ENCODE measurements around the gene SLC7A9.
"Not testable (repeated sequence)": the region's sequence is repeated elsewhere in the genome, so short reads cannot be mapped to it uniquely, and the experiment has no call there.

SLC7A9 gene

DNA sequence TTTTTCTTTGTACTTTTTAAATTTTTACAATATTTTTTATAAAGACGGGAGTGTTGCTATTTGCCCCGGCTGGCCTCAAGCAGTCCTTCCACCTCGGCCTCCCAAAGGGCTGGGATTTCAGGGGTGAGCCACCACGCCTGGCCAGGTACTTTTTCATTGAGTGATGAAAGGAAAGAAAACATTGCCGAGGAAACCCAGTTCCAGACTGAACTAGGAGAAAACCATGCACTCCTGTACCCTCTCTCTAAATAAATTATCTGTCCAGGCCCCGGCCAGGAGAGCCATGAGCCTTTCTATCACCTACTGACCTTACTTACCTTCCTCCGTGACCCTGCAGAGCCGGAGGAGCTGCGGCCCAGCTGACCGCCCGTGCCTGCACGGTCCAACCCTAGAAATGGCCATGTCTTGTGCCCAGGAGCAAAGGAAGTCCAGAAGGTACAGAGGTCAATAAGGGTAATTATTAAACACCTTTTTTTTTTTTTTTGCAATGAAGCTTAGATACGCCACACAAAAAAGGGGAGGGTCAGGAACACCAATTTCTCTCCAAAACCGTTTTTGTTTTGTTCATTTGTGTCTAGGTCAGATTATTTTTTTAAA lies at the start of gene SLC7A9:
Gene SLC7A9, minus strand, starts transcription at position 399 of the 597 bp plus-strand sequence. CDS start 1,233 bp downstream, outside the sequence.
- no peak for DNase-seq

DNA sequence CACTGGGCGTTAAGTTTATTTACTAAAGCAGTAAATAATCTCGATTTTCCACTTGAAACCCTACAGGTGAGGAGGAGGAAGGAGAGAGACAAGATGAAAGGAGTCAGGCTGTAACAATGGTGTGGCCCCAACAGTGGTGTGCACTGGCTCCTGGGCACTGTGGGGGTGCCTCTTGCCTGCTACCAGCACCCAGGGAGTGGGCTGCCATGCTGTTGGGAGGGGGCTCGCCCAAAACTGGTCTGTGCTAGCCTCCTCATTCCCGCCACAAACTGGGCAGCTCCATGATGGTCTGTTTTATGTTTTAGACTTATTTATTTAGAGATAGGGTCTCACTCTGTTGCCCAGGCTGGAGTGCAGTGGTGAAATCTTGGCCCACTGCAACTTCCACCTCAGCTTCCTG lies 49.8 kb upstream of the SLC7A9 start:
- DNase-seq = no peak

DNA sequence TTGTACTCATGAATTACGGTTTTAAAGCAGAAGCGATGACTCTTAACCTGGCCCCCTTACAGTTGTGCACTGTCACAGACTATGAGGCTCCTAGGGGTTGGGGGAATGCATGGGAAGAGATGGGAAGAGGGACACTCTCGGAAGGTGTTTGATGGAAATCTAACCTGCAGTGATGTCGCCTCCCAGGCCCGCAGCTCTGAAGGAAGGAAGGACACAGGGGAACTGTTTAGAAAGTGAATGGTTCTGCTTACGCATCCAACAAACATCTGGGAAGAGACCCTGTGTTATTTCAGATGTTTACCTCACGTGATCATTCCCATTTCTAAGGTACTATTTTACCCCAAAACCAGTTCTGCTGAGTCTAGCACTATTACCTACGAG lies 48.0 kb upstream of the SLC7A9 start:
- DNase-seq = no peak

DNA sequence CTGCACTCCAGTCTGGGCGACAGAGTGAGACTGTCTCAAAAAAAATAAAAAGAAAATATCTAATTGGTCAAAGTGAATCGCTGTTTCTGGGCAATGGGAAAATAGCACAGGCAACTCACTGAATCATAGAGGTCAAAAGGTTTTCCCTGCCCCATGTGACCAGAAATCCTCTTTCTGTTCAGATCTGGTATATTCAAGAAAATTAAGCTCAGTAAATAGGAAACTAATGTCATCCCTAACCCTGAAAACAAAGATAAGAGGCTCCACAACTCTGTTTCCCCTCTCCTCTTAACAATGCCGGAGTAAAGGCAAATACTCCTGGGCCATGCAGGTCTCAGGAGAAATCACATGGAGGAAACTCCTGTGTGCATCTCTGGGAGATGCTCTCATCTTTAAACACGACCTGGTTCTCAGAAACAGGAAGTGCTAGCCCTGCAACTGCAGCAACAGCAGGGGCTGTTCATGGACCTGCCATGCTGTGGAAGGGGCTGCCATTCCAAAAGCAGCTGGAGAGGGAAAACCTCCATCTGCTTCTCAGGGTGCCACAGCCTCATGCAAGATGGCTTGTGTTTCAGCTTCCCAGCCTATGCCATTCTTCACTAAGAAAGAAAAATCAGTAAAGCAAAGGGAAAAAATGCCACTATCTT lies 47.5 kb upstream of the SLC7A9 start:
- DNase-seq = no peak

DNA sequence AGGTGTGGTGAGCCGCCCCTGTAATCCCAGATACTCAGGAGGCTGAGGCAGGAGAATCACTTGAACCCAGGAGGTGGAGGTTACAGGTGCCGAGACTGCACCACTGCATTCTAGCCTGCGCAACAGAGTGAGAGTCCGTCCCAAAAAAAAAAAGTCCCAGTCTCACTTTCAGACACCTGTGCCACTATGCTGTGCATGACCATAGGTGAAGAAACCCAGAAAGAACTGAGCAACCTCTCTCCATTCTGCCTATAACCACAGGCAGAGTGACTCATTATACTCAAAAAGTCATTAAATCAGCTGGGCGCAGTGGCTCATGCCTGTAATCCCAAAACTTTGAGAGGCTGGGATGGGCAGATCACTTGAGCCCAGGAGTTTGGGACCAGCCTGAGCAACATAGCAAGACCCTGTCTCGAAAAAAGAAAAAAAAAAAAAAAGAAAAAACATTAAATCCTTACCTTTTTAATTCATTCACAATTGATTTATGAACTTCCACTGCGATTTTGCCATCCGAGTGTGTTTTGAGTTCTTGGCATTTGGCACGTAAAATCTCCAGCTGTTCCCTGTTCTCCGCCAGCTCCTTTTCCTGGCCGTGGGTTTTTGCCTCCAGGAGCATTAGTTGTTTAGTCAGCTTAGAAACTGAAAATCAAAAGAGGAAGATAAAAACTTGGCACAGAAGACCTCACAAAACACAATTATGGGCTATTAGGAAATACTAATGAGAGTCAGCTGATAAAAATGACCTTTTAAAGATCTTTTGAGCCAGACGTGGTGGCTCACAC lies 45.5 kb upstream of the SLC7A9 start:
- no peak for DNase-seq

DNA sequence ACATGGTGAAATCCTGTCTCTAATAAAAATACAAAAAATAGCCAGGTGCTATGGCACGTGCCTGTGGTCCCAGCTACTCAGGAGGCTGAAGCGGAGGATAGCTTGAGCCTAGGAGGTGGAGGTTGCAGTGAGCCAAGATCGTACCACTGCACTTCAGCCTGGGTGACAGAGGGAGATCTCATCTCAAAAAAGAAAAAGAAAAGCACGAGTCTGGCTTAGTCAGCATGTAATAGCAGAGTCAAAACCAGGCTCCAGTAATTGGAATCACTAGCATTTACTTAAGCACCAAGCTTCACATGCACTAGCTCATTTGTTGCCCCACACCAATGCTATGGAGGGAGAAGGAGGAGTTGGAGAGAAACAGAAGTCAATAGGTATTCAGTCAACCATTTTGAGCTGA lies 41.9 kb upstream of the SLC7A9 start:
- no peak for DNase-seq

DNA sequence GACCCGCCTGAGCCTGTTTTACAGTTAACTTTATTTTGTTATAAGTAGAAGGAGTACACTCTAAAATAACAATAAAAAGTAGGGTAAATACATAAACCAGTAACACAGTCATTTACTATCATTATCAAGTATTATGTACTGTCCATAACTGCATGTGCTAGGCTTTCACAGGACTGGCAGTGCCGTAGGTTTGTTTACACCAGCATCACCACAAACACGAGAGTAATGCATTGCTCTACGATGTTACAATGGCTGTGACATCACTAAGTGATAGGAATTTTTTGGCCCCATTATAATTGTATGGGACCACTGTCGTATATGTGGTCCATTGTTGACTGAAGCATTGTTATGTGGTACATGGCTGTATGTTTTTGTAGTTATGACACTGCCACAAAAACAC lies 41.3 kb upstream of the SLC7A9 start:
- no peak for DNase-seq

DNA sequence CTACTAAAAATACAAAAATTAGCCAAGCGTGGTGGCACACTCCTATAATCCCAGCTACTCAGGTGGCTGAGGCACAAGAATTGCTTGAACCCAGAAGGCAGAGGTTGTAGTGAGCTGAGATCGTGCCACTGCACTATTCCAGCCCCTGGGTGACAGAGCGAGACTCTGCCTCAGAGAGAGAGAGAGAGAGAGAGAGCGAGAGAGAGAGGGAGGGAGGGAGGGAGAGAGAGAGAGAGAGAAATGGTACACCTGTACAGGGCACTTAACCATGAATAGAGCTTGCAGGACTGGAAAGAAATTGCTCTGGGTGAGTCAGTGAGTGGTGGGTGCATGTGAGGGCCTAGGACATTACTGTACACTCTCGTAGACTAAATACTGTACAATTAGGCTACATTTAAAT lies 40.5 kb upstream of the SLC7A9 start:
- DNase-seq = no peak

DNA sequence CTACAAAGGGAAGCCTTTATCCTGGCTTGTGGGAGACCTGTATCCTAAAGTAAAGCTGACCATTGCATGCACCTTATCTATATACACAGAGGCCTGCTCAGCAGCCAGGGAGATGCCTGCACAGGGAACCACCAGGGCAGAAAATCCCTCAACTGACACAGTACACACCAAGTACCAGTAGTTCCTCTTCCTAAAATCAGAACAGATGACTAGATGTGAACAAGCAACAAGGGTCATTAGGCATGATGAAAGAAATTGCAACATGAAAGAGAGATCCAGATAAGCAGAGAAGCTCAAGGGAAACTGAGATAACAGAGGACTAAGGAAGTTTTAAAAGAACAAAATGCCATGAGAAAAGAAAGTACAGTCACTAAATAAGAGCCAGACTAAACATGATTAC lies 39.7 kb upstream of the SLC7A9 start:
- DNase-seq = no peak

DNA sequence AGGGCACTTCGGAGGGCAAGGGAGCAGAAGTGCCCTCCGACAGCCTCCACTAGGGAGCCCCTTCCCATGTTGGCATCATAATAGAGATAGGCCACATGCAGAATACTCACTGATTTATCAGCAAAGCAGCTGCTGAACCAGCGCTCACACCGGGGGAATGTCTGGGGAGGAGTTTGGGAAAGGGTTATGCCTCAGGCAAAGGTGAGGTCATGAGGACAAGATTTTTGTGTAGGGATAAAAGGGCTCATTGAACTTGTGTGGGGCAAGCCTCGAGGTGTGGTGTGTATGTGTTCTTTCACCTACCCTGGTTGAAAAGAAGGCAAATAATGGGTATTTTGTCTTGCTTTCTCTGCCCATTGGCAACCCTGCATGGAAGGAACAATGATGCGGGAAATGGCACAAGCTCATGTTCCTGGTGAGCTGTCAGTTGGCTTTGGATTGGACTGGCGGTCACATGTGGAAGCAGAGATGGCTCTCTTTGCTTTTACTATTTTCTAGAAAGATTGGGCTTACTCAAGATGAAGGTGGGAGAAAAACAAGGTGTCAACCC lies 39.1 kb upstream of the SLC7A9 start:
- DNase-seq = no peak

DNA sequence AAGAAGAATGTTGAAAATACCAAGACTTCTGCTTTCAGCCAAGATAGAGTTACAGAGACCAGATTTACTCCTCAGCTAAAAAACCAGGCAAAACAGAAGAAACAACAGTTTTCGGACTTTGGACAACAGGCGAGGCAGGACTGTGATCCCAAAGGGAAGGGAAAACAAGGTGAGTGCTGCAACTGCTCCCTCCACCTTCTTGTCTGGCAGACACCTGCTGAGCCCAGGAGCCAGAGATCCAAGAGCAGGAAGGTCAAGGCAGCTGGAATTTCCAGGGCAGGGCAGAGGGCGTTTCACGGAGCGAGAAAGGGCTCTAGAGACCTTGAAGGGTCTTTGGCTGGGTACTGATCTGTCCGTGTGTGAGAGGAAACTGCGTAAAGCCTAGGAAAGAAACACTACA lies 32.9 kb upstream of the SLC7A9 start:
- DNase-seq = no peak

DNA sequence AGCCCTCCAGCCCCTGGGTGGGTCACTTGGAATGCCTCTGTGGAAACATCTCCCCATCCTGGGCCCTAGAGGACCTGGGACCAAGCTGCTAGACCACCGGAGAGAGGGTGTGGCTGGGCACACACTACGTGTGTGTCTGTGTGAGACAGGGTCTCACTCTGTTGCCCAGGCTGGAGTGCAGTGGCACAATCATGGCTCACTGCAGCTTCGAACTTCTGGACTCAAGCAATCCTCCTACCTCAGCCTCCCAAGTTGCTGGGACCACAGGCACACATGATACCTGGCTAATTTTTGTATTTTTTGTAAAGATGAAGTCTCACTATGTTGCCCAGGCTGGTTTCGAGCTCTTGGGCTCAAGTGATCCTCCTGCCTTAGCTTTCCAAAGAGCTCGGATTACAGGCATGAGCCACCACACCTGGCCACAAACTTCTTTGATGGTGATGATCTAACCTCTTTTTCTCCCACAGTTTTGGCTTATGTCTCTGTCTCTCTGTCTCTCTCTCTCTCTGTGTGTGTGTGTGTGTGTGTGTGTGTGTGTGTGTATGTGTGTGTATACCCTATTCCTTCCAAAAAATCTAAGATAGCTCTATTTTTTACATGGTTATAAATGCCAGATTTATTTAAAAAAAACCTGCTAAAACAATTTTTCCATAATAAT lies 32.1 kb upstream of the SLC7A9 start:
- no peak for DNase-seq

DNA sequence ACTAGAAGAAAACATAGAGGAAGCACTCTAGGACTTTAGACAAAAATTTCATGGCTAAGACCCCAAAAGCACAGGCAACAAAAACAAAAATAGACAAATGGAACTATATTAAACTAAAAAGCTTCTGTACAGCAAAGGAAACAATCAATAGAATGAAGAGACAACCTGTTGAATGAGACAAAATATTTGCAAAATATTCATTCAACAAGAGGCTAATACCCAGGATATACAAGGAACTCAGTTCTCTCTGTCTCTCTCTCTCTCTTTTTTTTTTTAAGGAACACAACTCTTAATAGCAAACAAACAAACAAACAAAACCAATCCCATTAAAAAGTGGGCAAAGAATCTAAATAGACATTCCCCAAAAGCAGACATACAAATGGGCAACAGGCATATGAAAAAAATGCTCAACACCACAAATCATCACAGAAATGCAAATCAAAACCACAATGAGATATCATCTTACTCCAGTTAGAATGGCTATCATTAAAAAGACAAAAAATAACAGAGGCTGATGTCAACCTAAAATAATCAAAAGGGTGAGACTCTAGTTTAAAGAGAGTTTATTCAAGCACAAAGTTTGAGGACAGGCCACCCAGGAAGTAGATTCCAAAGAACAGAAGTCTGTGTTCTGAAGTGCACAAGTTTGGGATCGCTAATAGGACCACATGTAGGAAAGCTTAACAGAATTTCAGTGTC lies 27.1 kb upstream of the SLC7A9 start:
- DNase-seq = no peak

DNA sequence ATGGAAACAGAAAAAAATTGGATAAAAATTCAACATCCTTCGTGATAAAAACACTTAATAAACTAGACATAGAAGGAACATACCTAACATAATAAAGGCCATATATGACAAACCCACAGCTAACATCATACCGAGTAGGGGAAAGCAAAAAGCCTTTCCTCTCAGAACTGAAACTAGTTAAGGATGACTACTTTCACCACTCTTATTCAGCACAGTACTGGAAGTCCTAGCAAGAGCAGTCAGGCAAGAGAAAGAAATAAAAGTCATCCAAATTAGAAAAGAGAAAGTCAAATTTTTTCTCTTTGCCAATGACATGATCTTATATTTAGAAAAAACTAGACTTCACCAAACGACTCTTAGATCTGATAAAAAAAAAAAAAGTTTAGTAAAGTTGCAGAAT lies 25.8 kb upstream of the SLC7A9 start:
- no peak for DNase-seq

DNA sequence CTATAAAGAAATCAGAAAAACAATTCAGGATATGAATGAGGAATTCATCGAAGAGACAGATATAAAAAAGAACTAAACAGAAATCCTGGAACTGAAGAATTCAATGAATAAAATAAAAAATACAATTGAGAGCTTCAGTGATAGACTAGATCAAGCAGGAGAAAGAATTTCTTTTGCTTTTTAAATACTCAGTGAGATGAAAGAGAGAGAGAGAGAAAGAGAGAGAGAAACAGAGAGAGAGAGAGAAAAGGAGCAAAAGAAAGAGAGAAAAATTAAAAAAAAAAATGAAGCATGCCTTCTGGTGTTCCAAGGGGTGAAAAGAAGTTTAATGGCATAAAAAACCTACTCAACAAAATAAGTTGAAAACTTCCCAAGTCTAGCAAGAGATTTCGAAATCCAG lies 22.0 kb upstream of the SLC7A9 start:
- DNase-seq = no peak

DNA sequence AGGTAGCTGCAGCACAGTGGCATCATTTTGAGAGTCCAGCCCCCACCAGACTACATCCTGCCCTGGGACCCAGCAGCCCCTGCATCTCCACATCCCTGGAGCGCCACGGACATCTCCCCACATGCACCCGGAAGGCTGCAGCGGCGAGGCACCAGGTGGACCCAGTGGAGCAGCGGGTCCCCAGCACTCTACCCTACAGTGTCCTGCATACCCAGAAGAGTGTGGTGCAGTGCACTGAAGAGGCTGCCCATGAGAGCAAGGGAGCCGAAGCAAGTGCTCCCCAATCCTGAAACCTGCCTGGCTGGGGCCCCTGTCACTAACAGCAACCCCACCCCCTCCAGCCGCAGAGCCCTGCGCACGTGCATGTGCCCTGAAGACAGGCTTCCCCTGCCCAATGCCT lies 21.3 kb upstream of the SLC7A9 start:
- DNase-seq = no peak

DNA sequence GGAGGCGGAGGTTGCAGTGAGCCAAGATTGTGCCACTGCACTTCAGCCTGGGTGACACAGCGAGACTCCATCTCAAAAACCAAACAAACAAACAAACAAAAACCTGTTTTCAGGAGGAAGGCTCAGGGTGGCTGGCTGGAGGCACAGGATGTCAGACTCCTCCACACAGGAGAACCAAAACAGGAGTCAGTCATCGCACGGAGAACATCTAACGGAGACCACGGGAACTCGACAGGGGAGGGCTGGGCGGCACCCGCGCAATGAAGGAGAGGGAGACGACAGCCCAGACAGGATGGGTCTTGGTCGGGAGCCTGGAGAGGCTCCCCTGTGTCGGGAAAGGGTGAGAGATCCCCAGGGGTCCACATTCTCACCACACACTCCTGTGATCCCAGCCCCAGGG lies 20.8 kb upstream of the SLC7A9 start:
- DNase-seq = no peak

DNA sequence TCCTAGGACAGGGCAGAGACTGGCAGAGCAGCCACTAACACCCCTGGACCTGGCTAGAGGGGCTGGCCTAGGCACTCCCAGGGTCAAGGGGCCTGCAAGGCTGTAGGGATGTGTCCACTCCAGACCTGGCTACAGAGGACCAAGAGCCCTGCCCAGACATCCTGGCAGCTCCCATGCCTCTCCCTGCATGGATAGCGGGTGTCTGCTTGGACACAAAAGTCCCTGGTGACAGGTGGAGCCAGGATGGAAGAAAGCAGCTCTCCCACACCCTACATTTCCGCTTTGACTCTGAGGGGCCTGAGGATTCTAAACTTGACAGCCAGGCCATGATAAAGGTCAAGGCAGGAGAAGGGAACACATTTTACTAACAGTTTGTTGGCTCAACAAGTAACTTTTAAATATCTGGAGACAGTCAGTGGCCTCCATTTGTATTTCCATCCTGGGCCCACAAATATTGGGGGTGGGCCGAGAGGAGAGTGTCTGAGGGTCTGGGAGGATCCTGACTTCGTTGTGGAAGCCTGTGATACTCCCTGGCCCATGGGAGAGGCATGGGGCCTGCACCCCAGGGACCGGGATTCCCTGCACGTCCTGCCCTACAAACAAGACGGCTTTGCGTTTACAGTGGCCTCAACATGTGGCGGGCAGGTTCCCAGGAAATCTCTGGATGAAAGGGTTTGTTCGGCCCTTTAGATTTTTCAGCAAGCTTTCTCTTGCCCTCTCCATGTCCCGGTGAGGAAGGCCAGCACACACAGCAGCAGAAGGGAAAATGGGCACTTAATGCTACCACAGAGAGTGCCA lies 19.8 kb upstream of the SLC7A9 start:
- no peak for DNase-seq

DNA sequence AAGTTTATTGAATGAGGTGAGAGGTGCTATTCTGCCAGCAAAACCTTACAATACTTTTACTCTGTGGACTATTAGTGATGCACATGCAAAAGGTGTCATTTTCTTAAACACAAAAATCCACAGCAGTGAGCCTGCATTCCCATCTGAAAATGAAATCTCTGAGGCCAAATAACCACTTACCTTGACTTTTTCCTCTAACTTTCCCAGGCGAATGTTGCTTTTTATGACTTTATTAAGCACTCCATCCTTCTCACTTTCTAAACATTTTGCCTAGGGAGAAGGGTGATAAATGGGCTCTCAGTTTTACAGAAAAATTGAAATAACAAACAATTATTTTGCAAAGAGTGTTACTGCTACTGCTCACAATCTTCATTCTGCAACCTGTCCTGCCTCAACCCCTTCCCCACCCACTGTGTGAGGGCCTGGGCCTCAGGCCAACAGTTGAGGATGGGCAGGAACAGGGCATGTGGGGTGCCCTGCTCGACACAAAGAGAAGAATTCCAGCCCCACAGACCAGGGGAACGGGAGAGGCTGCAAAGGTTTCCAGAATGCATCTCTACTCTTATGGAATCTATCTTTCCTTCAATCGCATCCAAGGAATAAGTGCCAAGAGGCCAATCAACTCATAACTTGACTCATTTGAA lies 18.1 kb upstream of the SLC7A9 start:
- DNase-seq = no peak

DNA sequence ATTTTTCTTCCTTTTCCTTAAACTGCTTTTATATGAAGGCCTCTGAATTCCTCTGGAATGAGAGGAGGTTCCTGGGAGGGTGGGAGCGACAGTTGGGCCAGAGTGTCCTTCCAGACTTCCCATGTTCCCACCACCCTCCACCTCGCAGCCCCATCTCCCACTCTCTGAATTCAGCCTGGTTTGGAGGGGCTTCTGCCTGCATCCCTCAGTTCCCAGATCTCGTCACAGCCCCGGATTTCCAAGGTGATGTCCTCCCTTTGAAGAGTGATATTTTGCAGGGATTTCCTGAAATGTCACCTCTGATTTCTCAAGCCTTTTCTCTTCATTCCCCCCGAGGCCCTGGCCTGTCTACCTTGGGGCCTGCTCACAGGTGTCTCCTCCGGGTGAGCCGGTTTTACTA lies 16.7 kb upstream of the SLC7A9 start:
- no peak for DNase-seq

DNA sequence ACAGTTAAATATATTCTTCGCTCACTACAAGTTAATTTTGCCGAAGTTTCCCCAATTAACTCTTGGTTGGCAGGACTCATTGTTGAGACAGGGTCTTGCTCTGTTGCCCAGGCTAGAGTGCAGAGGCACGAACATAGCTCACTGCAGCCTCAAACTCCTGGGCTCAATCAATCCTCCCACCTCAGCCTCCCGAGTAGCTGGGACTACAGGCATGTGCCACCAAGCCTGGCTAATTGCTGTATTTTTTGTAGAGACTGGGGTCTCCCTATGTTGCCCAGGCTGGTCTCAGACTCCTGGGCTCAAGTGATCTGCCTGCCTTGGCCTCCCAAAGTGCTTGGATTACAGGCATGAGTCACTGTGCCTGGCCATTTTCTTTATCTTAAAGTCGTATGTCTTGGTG lies 15.7 kb upstream of the SLC7A9 start:
- not testable (repeated sequence) for DNase-seq

DNA sequence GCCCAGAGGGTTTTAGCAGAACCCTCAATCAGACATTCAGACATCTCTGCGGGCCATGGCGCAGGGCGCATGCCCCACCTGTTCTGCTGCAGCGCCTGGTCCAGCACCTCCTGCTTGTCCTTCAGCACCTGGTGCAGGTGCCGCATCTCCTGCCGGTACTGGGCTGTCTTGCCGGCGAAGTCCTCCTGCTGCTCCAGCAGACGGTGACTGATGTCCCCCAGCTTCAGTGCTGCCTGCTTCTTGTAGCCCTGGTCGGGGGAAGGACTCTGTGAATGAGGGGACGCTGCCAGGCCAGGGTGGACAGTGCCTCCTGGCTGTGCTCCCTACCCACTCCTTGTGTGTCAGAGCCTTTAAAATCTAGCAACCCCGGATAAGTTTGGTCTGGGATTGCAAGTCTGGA lies 12.2 kb upstream of the SLC7A9 start:
- DNase-seq = no peak
